Measurements from ENCODE around the gene UQCR10. TPM values are rescaled to one million over a fixed set of nuclear protein-coding genes. Genes with fewer than 3 reads are reported as not detected.

UQCR10 gene
- 154 TPM for total RNA-seq
- polyA plus RNA-seq: 157 TPM
- long read RNA-seq, donor 1, transcript UQCR10-201 (2 exons, 916 nt): major isoform, 20 of 23 reads
- long read RNA-seq, donor 1, partial matches to known transcripts: 0 of 23 reads
- long read RNA-seq, donor 1, other reads (novel, unspliced or antisense): 0 of 23 reads
- long read RNA-seq, donor 2, transcript UQCR10-202 (2 exons, 584 nt): minor isoform, 34 of 411 reads
- long read RNA-seq, donor 2, transcript UQCR10-201 (2 exons, 916 nt): major isoform, 362 of 411 reads
- long read RNA-seq, donor 2, partial matches to known transcripts: 9 of 411 reads
- long read RNA-seq, donor 2, other reads (novel, unspliced or antisense): 6 of 411 reads
- long read RNA-seq, donor 3, transcript UQCR10-201 (2 exons, 916 nt): major isoform, 453 of 492 reads
- long read RNA-seq, donor 3, transcript UQCR10-202 (2 exons, 584 nt): minor isoform, 33 of 492 reads
- long read RNA-seq, donor 3, partial matches to known transcripts: 0 of 492 reads
- long read RNA-seq, donor 3, other reads (novel, unspliced or antisense): 6 of 492 reads
- long read RNA-seq, donor 4, transcript UQCR10-201 (2 exons, 916 nt): major isoform, 121 of 132 reads
- long read RNA-seq, donor 4, transcript UQCR10-202 (2 exons, 584 nt): minor isoform, 11 of 132 reads
- long read RNA-seq, donor 4, partial matches to known transcripts: 0 of 132 reads
- long read RNA-seq, donor 4, other reads (novel, unspliced or antisense): 0 of 132 reads
- long read RNA-seq, donor 5, transcript UQCR10-202 (2 exons, 584 nt): minor isoform, 31 of 513 reads
- long read RNA-seq, donor 5, transcript UQCR10-201 (2 exons, 916 nt): major isoform, 471 of 513 reads
- long read RNA-seq, donor 5, partial matches to known transcripts: 0 of 513 reads
- long read RNA-seq, donor 5, other reads (novel, unspliced or antisense): 11 of 513 reads
- long read RNA-seq, donor 6, transcript UQCR10-202 (2 exons, 584 nt): minor isoform, 16 of 179 reads
- long read RNA-seq, donor 6, transcript UQCR10-201 (2 exons, 916 nt): major isoform, 158 of 179 reads
- long read RNA-seq, donor 6, partial matches to known transcripts: 5 of 179 reads
- long read RNA-seq, donor 6, other reads (novel, unspliced or antisense): 0 of 179 reads
- long read RNA-seq, donor 7, transcript UQCR10-201 (2 exons, 916 nt): major isoform, 258 of 278 reads
- long read RNA-seq, donor 7, transcript UQCR10-202 (2 exons, 584 nt): minor isoform, 20 of 278 reads
- long read RNA-seq, donor 7, partial matches to known transcripts: 0 of 278 reads
- long read RNA-seq, donor 7, other reads (novel, unspliced or antisense): 0 of 278 reads
- long read RNA-seq, donor 8, transcript UQCR10-202 (2 exons, 584 nt): minor isoform, 8 of 88 reads
- long read RNA-seq, donor 8, transcript UQCR10-201 (2 exons, 916 nt): major isoform, 80 of 88 reads
- long read RNA-seq, donor 8, partial matches to known transcripts: 0 of 88 reads
- long read RNA-seq, donor 8, other reads (novel, unspliced or antisense): 0 of 88 reads
- long read RNA-seq, donor 9, transcript UQCR10-201 (2 exons, 916 nt): major isoform, 168 of 179 reads
- long read RNA-seq, donor 9, transcript UQCR10-202 (2 exons, 584 nt): minor isoform, 11 of 179 reads
- long read RNA-seq, donor 9, partial matches to known transcripts: 0 of 179 reads
- long read RNA-seq, donor 9, other reads (novel, unspliced or antisense): 0 of 179 reads
- long read RNA-seq, donor 10, transcript UQCR10-202 (2 exons, 584 nt): minor isoform, 17 of 219 reads
- long read RNA-seq, donor 10, transcript UQCR10-201 (2 exons, 916 nt): major isoform, 189 of 219 reads
- long read RNA-seq, donor 10, partial matches to known transcripts: 7 of 219 reads
- long read RNA-seq, donor 10, other reads (novel, unspliced or antisense): 6 of 219 reads

DNA sequence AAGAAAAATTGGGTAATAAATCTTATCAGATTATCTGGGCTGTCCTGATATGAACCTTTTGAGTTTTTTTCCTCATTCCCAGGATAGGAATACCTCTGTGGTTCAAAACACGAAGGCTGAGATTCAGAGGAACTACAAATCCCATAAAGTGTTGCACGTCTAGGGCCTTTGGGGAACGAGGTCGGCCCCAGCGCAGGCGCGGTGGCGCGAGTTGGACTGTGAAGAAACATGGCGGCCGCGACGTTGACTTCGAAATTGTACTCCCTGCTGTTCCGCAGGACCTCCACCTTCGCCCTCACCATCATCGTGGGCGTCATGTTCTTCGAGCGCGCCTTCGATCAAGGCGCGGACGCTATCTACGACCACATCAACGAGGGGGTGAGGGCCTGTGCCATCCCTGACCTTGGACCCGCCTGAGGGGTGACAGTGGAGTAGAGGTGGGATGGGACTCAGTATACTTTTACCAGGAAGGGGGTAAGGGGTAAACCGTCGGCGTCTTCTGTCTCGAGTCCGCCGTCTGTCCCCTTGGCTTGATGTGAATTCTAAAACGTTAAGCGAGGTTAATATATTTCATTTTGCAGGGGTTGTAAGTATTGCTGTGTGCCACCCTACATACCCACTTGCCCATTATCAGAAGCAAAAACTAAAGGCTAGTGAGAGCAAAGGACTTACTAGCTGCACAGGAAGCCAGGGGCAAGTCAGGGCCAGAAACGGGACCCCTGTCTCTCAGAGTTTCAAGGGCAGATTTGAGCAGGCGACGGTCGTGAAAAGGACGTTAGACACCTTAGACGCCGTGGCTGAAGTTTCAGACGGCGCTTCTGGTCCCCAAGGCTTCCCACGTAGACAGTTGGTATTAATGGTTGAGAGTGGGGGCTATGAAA lies at the start of gene UQCR10:
UQCR10 (plus strand) TSS at position 199 of the 881 bp plus-strand sequence; CDS start at position 229, 30 bp downstream.
- peaks cover 11 to 16% of the 10 kb centered on the region in 2 donors for H3K4me1 ChIP-seq (ENCODE audit: control insufficient read depth in 2 of 2, insufficient read depth in 2 of 2, low read length in 2 of 2)
- no peaks in the 10 kb centered on the region for H3K9me3 ChIP-seq (ENCODE audit: control insufficient read depth in 2 of 2, insufficient read depth in 1 of 2, low read length in 1 of 2)
- peak within 1 kb of the TSS; percentile 87 to 94 for H3K4me3 ChIP-seq (ENCODE audit: low read length in 2 of 2)
- peaks cover 18 to 20% of the 10 kb centered on the region in 2 donors for H3K36me3 ChIP-seq (ENCODE audit: control insufficient read depth in 2 of 2, insufficient read depth in 2 of 2, low read length in 1 of 2)
- peak within 1 kb of the TSS; percentile 77 to 86 for H3K27ac ChIP-seq (ENCODE audit: low read depth in 1 of 2, low read length in 1 of 2)
- DNase-seq (ENCODE audit: low read depth in 6 of 9, low spot score in 9 of 9): peak; percentile 82 to 96 (median 91)
- no peaks in the 10 kb centered on the region for H3K27me3 ChIP-seq (ENCODE audit: control insufficient read depth in 2 of 2, insufficient read depth in 1 of 2, low read length in 1 of 2)
- WGBS: under 1% methylated on average over 46 of the region's 46 CpGs

DNA sequence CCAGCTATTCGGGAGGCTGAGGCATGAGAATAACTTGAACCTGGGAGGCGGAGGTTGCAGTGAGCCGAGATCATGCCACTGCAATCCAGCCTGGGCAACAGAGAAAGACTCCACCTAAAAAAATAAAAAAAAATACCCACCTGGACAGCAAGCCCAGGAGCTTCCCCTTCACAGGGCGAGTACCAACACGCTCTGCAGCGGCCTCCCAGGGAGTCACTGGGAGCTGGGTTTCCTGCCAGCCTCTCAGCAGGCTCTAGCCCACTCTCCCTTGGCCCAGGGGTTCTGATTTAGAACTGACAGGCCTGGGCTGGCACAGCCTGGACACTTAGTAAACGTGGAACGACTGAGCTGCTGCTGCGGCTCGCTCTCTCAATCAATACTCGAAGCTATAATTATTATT lies 49.4 kb upstream of the UQCR10 start:
- H3K4me1 ChIP-seq (ENCODE audit: control insufficient read depth in 2 of 2, insufficient read depth in 2 of 2, low read length in 2 of 2): no peaks in the 10 kb centered on the region
- H3K27me3 ChIP-seq (ENCODE audit: control insufficient read depth in 2 of 2, insufficient read depth in 1 of 2, low read length in 1 of 2): peaks cover 71 to 93% of the 10 kb centered on the region in 2 donors
- H3K27ac ChIP-seq (ENCODE audit: low read depth in 1 of 2, low read length in 1 of 2): no peak overlapping the region
- H3K9me3 ChIP-seq (ENCODE audit: control insufficient read depth in 2 of 2, insufficient read depth in 1 of 2, low read length in 1 of 2): no peaks in the 10 kb centered on the region
- H3K36me3 ChIP-seq (ENCODE audit: control insufficient read depth in 2 of 2, insufficient read depth in 2 of 2, low read length in 1 of 2): no peaks in the 10 kb centered on the region
- 92% methylated on average over 11 of the region's 11 CpGs for WGBS
- no peak for DNase-seq (ENCODE audit: low read depth in 6 of 9, low spot score in 9 of 9)
- H3K4me3 ChIP-seq (ENCODE audit: low read length in 2 of 2): no peak overlapping the region

DNA sequence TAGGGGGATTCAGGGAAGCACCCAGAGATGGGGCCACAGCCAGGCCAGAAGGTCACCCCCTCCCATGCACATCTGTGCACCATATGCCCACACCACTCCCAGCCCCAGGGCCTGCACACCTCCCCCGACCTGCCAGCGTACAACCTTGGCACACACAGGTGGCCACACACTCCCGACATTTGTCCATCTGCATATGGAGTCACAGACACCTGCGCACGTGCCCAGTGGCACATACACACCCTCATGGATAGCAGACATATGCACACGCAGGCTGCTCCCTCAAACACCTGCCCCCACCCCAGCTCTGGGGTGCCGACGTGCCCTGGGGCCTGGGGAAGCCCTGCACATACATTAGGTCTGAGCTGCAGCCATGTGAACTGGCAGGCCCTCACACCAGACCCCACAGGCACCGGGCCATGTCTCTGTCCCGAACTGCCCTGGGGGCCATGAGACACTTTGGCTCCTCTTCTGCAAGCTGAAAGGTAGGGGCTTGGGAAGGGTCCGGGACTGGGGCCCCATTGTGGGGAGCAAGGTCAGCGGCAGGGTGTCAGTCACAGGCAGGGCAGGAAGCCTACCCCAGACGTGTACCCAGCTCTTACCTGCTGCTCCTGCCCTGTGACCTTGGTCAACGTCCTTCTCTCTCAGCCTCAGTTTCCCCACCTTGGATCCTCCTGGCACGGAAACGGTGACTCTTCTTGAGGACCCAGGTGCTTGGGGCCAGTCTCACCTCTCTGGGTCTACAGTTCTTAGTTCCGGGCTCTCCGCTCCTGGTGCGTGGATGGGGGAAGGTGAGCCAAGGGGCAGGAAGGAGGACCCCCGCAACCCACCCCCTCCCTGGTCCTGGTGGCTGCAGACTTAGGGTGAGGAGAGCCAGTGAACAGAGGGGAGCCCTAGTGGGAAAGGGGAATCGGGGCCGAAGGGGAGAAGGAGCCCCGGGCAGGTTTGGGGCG lies 47.9 kb upstream of the UQCR10 start:
- peaks cover 75 to 95% of the 10 kb centered on the region in 2 donors for H3K27me3 ChIP-seq (ENCODE audit: control insufficient read depth in 2 of 2, insufficient read depth in 1 of 2, low read length in 1 of 2)
- no peaks in the 10 kb centered on the region for H3K4me1 ChIP-seq (ENCODE audit: control insufficient read depth in 2 of 2, insufficient read depth in 2 of 2, low read length in 2 of 2)
- WGBS: 53% methylated on average over 24 of the region's 24 CpGs
- H3K27ac ChIP-seq (ENCODE audit: low read depth in 1 of 2, low read length in 1 of 2): no peak overlapping the region
- peak overlapping the region in 1 of 2 donors; percentile 25 for H3K4me3 ChIP-seq (ENCODE audit: low read length in 2 of 2)
- no peaks in the 10 kb centered on the region for H3K9me3 ChIP-seq (ENCODE audit: control insufficient read depth in 2 of 2, insufficient read depth in 1 of 2, low read length in 1 of 2)
- DNase-seq (ENCODE audit: low read depth in 6 of 9, low spot score in 9 of 9): no peak
- H3K36me3 ChIP-seq (ENCODE audit: control insufficient read depth in 2 of 2, insufficient read depth in 2 of 2, low read length in 1 of 2): no peaks in the 10 kb centered on the region

- DNase-seq (ENCODE audit: low read depth in 6 of 9, low spot score in 9 of 9): no peak
- Histone ChIP-seq H3K36me3 (ENCODE audit: control insufficient read depth in 2 of 2, insufficient read depth in 2 of 2, low read length in 1 of 2) (no peaks in the 10 kb centered on the region), H3K4me3 (ENCODE audit: low read length in 2 of 2) (peak within 1 kb of the TSS in 1 of 2 donors; percentile 25), H3K27ac (ENCODE audit: low read depth in 1 of 2, low read length in 1 of 2) (no peak within 1 kb of the TSS), H3K27me3 (ENCODE audit: control insufficient read depth in 2 of 2, insufficient read depth in 1 of 2, low read length in 1 of 2) (peaks cover 77 to 95% of the 10 kb centered on the region in 2 donors), H3K9me3 (ENCODE audit: control insufficient read depth in 2 of 2, insufficient read depth in 1 of 2, low read length in 1 of 2) (no peaks in the 10 kb centered on the region), H3K4me1 (ENCODE audit: control insufficient read depth in 2 of 2, insufficient read depth in 2 of 2, low read length in 2 of 2) (no peaks in the 10 kb centered on the region)
- 2% methylated on average over 115 of the region's 115 CpGs for WGBS
Measured at GRCh38 chr22:29719899-29720645, 47.1 kb upstream of the UQCR10 start, which contains the start of gene CABP7. Gene CABP7 (plus strand): TSS chr22:29720003. CDS start chr22:29720425, 422 bp downstream.

DNA sequence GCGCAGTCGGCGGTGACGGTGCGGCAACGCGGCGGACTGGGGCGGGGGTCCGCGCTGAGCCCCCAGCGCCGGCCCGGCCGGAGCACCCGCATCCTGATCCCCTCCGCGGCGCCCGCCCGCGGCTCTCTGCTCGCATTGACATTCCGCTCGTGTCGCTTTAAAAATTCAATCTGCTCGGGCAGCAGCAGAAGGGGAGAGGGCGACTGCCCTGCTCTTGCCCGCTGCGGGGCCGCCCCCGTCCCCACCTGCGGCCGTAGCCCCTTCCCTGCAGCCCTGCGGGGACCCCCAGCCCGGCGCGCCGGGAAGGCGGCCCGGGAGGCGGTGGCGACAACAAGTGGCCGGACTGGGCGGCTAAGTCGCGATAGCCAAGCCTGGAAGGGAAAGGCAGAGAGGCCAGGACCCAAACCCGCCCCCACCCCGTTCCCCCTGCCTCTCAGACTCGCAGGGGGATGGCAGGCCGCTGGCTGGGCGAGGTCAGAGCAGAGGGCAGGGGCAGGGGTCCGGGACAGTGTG lies 46.3 kb upstream of the UQCR10 start:
- peak overlapping the region in 1 of 2 donors; percentile 25 for H3K4me3 ChIP-seq (ENCODE audit: low read length in 2 of 2)
- no peak for DNase-seq (ENCODE audit: low read depth in 6 of 9, low spot score in 9 of 9)
- H3K27ac ChIP-seq (ENCODE audit: low read depth in 1 of 2, low read length in 1 of 2): no peak overlapping the region
- H3K27me3 ChIP-seq (ENCODE audit: control insufficient read depth in 2 of 2, insufficient read depth in 1 of 2, low read length in 1 of 2): peaks cover 70 to 94% of the 10 kb centered on the region in 2 donors
- no peaks in the 10 kb centered on the region for H3K9me3 ChIP-seq (ENCODE audit: control insufficient read depth in 2 of 2, insufficient read depth in 1 of 2, low read length in 1 of 2)
- H3K4me1 ChIP-seq (ENCODE audit: control insufficient read depth in 2 of 2, insufficient read depth in 2 of 2, low read length in 2 of 2): no peaks in the 10 kb centered on the region
- whole genome bisulfite sequencing: 10% methylated on average over 53 of the region's 53 CpGs
- H3K36me3 ChIP-seq (ENCODE audit: control insufficient read depth in 2 of 2, insufficient read depth in 2 of 2, low read length in 1 of 2): no peaks in the 10 kb centered on the region

DNA sequence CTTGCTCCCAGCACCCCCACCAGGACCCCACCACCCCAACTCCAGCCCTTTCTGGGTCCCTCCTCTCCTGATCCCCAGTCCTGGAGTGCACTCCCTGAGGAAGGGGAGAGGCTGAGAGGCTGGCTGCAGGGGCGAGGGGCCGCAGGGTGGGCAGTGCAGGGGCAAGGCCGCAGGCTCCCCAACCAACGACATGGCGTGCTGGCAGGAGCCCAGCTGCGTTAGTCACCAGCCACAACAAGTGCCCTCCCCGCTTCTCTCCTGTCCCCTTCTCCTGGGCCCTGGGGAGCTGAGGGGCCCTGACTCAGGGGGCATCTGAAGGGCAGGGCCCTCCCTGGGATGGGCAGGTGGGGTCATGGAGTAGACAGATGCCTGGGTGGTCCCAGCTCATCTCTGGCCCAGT lies 45.0 kb upstream of the UQCR10 start:
- Histone ChIP-seq H3K27me3 (ENCODE audit: control insufficient read depth in 2 of 2, insufficient read depth in 1 of 2, low read length in 1 of 2) (peaks cover 59 to 93% of the 10 kb centered on the region in 2 donors), H3K36me3 (ENCODE audit: control insufficient read depth in 2 of 2, insufficient read depth in 2 of 2, low read length in 1 of 2) (no peaks in the 10 kb centered on the region), H3K4me3 (ENCODE audit: low read length in 2 of 2) (no peak overlapping the region), H3K9me3 (ENCODE audit: control insufficient read depth in 2 of 2, insufficient read depth in 1 of 2, low read length in 1 of 2) (no peaks in the 10 kb centered on the region), H3K4me1 (ENCODE audit: control insufficient read depth in 2 of 2, insufficient read depth in 2 of 2, low read length in 2 of 2) (no peaks in the 10 kb centered on the region), H3K27ac (ENCODE audit: low read depth in 1 of 2, low read length in 1 of 2) (no peak overlapping the region)
- DNase-seq (ENCODE audit: low read depth in 6 of 9, low spot score in 9 of 9): no peak
- 89% methylated on average over 7 of the region's 7 CpGs for WGBS

All from thymus (tissue), 14 donors.